Osteocyte (in vitro differentiated cells): ENCODE data around the gene PLVAP. TPM values are rescaled to one million over a fixed set of nuclear protein-coding genes. Genes with fewer than 3 reads are reported as not detected.

Experiments
- DNase-seq: peaks from one replicate; pipeline ENCODE4 v3.0.0; 2021; ENCODE audit warnings: mixed read lengths; ENCODE audit not compliant: unreplicated experiment; ENCODE audit errors: extremely low spot score
- H3K27ac Mint-ChIP-seq: one replicate; pipeline ENCODE4 v1.8.0; 2021; ENCODE audit warnings: mild to moderate bottlenecking, mixed read lengths; ENCODE audit not compliant: unreplicated experiment
- H3K27me3 Mint-ChIP-seq: one replicate; pipeline ENCODE4 v1.8.0; 2021; ENCODE audit warnings: mixed read lengths; ENCODE audit not compliant: unreplicated experiment
- H3K36me3 Mint-ChIP-seq: one replicate; pipeline ENCODE4 v1.8.0; 2021; ENCODE audit warnings: mixed read lengths; ENCODE audit not compliant: unreplicated experiment
- H3K4me1 Mint-ChIP-seq: one replicate; pipeline ENCODE4 v1.8.0; 2021; ENCODE audit warnings: mixed read lengths; ENCODE audit not compliant: unreplicated experiment
- H3K4me3 Mint-ChIP-seq: one replicate; pipeline ENCODE4 v1.8.0; 2021; ENCODE audit warnings: mild to moderate bottlenecking, moderate library complexity, mixed read lengths; ENCODE audit not compliant: unreplicated experiment
- H3K9me3 Mint-ChIP-seq: one replicate; pipeline ENCODE4 v1.8.0; 2021; ENCODE audit warnings: mixed read lengths; ENCODE audit not compliant: unreplicated experiment
- CTCF ChIP-seq: fragments of 200-600 bp; sonication (generic); IDR thresholded peaks from 2 replicates; pipeline ENCODE4 v1.5.0; 2021; ENCODE audit warnings: antibody characterized with exemption, mild to moderate bottlenecking, moderate library complexity
- total RNA-seq: library from RNA; stranded (reverse); gene quantifications from 2 replicates; pipeline ENCODE4 v1.2.1, GENCODE V29; 2021

Gene PLVAP
- total RNA-seq, 1 donor from 2014 or later: not detected

- H3K9me3 Mint-ChIP-seq: no peaks in the 10 kb centered on the region
- H3K4me3 Mint-ChIP-seq: no peak overlapping the region
- H3K27me3 Mint-ChIP-seq: peaks cover 4% of the 10 kb centered on the region
- DNase-seq: no peak
- no peaks in the 10 kb centered on the region for H3K36me3 Mint-ChIP-seq
- H3K27ac Mint-ChIP-seq: no peak overlapping the region
- H3K4me1 Mint-ChIP-seq: peaks cover 18% of the 10 kb centered on the region
- no peak for TF ChIP-seq CTCF
These were observed 27.6 kb upstream of the PLVAP start for GRCh38 chr19:17404621-17405249.

- Mint-ChIP-seq H3K4me3 (no peak overlapping the region), H3K36me3 (no peaks in the 10 kb centered on the region), H3K9me3 (no peaks in the 10 kb centered on the region), H3K27ac (no peak overlapping the region), H3K27me3 (peaks cover 4% of the 10 kb centered on the region), H3K4me1 (peaks cover 18% of the 10 kb centered on the region)
- no peak for DNase-seq
- no peak for TF ChIP-seq CTCF
These were observed 26.9 kb upstream of the PLVAP start for GRCh38 chr19:17404015-17404414.

GRCh38 chr19:17402982-17403855 lies 26.1 kb upstream of the PLVAP start:
- Mint-ChIP-seq H3K4me1 (peaks cover 18% of the 10 kb centered on the region), H3K36me3 (no peaks in the 10 kb centered on the region), H3K27me3 (peaks cover 4% of the 10 kb centered on the region), H3K9me3 (no peaks in the 10 kb centered on the region), H3K27ac (no peak overlapping the region), H3K4me3 (no peak overlapping the region)
- no peak for DNase-seq
- TF ChIP-seq CTCF: no peak

- H3K36me3 Mint-ChIP-seq: no peaks in the 10 kb centered on the region
- peaks cover 4% of the 10 kb centered on the region for H3K27me3 Mint-ChIP-seq
- H3K4me1 Mint-ChIP-seq: peaks cover 12% of the 10 kb centered on the region
- no peaks in the 10 kb centered on the region for H3K9me3 Mint-ChIP-seq
- no peak for TF ChIP-seq CTCF
- H3K27ac Mint-ChIP-seq: no peak overlapping the region
- no peak for DNase-seq
- H3K4me3 Mint-ChIP-seq: no peak overlapping the region
These were observed 24.5 kb upstream of the PLVAP start for GRCh38 chr19:17401628-17402027.

- H3K27ac Mint-ChIP-seq: no peak overlapping the region
- H3K27me3 Mint-ChIP-seq: peaks cover 4% of the 10 kb centered on the region
These were observed 21.9 kb upstream of the PLVAP start for GRCh38 chr19:17398902-17399527.

More at GRCh38 chr19:17398902-17399527, 21.9 kb upstream of the PLVAP start:
- no peak for DNase-seq
- no peaks in the 10 kb centered on the region for H3K9me3 Mint-ChIP-seq
- no peak for TF ChIP-seq CTCF
- H3K4me3 Mint-ChIP-seq: no peak overlapping the region
- no peaks in the 10 kb centered on the region for H3K36me3 Mint-ChIP-seq
- no peaks in the 10 kb centered on the region for H3K4me1 Mint-ChIP-seq
